Tibial nerve (tissue), 4 donors: ENCODE data around the gene UBA6. TPM values are rescaled to one million over a fixed set of nuclear protein-coding genes. Genes with fewer than 3 reads are reported as not detected.

Source experiments
- DNase-seq, 2 donors: peaks; one replicate each; pipeline ENCODE4 v3.0.0-alpha.2; 2019; ENCODE audit warnings: low spot score in 2 of 2
- H3K27ac ChIP-seq, 4 donors: fragments of 200-600 bp; sonication (generic) in 3 of 4; one replicate each; pipeline ENCODE4 v1.5.1; 2017 to 2019; ENCODE audit warnings: mild to moderate bottlenecking in 1 of 4
- H3K27me3 ChIP-seq, 2 donors: fragments of 200-600 bp; sonication (generic) in 1 of 2; one replicate each; pipeline versions ENCODE4 v1.5.1 to v1.6.0; 2017 to 2019
- H3K36me3 ChIP-seq, 3 donors: fragments of 200-600 bp; sonication (generic); one replicate each; pipeline ENCODE4 v1.5.1; 2018 to 2019
- H3K4me1 ChIP-seq, 4 donors: fragments of 200-600 bp; sonication (generic) in 3 of 4; one replicate each; pipeline ENCODE4 v1.5.1; 2017 to 2019
- H3K4me3 ChIP-seq, 4 donors: fragments of 200-600 bp; sonication (generic) in 3 of 4; one replicate each; pipeline ENCODE4 v1.5.1; 2017 to 2019; ENCODE audit warnings: mild to moderate bottlenecking in 1 of 4, moderate library complexity in 1 of 4
- H3K9me3 ChIP-seq, 4 donors: fragments of 200-600 bp; sonication (generic) in 3 of 4; one replicate each; pipeline ENCODE4 v1.5.1; 2017 to 2019
- EP300 ChIP-seq, 2 donors: sonication (generic); formaldehyde crosslinking; IDR thresholded peaks; one replicate each; pipeline ENCODE4 v1.6.1; 2017; ENCODE audit warnings: antibody characterized with exemption in 2 of 2, mild to moderate bottlenecking in 1 of 2
- POLR2A ChIP-seq, 2 donors: fragments of 450-650 bp; IDR thresholded peaks; one replicate each; pipeline ENCODE4 v1.6.1; 2017; ENCODE audit warnings: antibody characterized with exemption in 2 of 2, mild to moderate bottlenecking in 2 of 2, moderate library complexity in 2 of 2
- WGBS, 2 donors: methylation state at CpG; one replicate each; pipeline ENCODE4 v1.1.5; 2018; 5-methylcytosine and 5-hydroxymethylcytosine counted together
- total RNA-seq, 4 donors: library from RNA; depleted of rRNA; stranded (reverse); fragments of >200 nt; gene quantifications; one replicate each; pipeline ENCODE4 v1.1.0, GENCODE V29; 2016
- TF ChIP-seq, protein P1 (sequence below), 5 experiments: fragments of 200-600 bp in 3 of 5; fragments of 450-650 bp in 2 of 5; sonication (generic) in 3 of 5; IDR thresholded peaks; one replicate each; pipeline ENCODE4 v1.5.1; 2016 to 2019; ENCODE audit warnings: antibody characterized with exemption in 5 of 5, mild to moderate bottlenecking in 3 of 5, moderate library complexity in 2 of 5

Gene UBA6
- total RNA-seq, 4 donors from 2014 or later: 22.9 to 51.5 (median 36.9) TPM

DNA sequence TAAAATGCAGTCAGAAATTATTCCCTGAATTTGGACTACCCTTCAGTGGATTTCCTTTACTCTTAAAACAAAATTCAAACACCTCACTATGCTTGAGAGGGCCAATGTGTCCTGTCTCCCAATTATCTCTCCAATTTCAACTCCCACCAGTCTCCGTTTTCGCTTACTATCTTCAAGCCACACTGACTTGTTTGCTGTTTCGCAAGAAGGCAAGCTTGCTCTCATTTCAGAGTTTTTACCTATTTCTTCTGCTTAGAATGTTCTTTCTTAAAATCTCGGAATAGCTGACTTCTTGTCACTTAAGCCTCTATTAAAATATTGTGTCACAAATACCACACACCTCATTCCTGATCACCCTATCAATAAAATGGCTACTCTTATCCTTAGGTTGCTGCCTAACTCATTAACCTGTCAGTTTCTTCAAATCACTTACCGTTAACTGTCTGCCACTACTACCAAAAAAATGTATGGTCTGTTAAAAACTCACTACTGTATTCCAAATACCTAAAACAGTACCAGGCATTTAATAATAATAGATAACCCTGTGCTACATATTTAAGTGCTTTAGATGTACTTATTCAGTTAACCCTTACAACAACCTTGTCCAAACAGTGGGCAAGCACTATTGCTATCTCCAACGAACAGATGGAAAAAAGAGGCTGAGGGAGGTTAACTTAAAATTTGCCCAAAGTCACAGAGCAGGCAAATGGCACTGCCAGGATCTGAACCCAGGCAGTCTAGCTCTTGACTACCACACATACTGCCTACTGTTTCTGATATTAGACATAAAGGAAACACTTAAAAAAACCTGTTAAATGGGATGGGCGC lies 2.9 kb downstream of the UBA6 start:
- H3K36me3 ChIP-seq: peaks cover 0 to 17% (median 0%) of the 10 kb centered on the region in 3 donors
- TF ChIP-seq EP300 (IDR thresholded peaks at IDR 0.05) (no peak), POLR2A (IDR thresholded peaks at IDR 0.05) (no peak)
- TF ChIP-seq, protein P1, sequence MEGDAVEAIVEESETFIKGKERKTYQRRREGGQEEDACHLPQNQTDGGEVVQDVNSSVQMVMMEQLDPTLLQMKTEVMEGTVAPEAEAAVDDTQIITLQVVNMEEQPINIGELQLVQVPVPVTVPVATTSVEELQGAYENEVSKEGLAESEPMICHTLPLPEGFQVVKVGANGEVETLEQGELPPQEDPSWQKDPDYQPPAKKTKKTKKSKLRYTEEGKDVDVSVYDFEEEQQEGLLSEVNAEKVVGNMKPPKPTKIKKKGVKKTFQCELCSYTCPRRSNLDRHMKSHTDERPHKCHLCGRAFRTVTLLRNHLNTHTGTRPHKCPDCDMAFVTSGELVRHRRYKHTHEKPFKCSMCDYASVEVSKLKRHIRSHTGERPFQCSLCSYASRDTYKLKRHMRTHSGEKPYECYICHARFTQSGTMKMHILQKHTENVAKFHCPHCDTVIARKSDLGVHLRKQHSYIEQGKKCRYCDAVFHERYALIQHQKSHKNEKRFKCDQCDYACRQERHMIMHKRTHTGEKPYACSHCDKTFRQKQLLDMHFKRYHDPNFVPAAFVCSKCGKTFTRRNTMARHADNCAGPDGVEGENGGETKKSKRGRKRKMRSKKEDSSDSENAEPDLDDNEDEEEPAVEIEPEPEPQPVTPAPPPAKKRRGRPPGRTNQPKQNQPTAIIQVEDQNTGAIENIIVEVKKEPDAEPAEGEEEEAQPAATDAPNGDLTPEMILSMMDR (IDR thresholded peaks at IDR 0.05): no peak
- peaks cover 0 to 24% (median 8%) of the 10 kb centered on the region in 4 donors for H3K4me1 ChIP-seq
- no peaks in the 10 kb centered on the region for H3K27me3 ChIP-seq
- no peaks in the 10 kb centered on the region for H3K9me3 ChIP-seq
- H3K27ac ChIP-seq: no peak overlapping the region
- no peak for DNase-seq
- no peak overlapping the region for H3K4me3 ChIP-seq
- WGBS, 2 donors: 92 to 94% methylated on average over 7 of the region's 7 CpGs

DNA sequence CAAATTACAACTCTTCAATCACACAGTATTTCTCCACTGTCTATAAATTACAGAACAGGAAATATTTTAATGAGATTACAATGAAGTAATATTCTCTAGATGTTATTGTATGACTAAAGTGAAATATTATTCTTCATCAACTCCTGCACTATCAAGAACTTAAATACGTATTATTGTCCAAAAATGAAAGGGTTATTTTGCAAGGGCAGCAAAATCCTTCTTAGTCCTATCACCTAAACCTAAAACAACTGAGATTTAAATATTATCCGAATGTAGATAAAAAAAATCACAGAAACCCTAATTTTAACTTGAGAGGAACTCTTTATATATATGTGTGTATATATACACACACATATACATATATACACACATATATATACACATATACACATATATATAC lies 4.9 kb downstream of the UBA6 start:
- Histone ChIP-seq H3K27ac (no peak overlapping the region), H3K4me1 (peaks cover 0 to 14% (median 3%) of the 10 kb centered on the region in 4 donors), H3K36me3 (peaks cover 0 to 37% (median 6%) of the 10 kb centered on the region in 3 donors), H3K9me3 (peaks cover 0 to 10% (median 0%) of the 10 kb centered on the region in 4 donors), H3K27me3 (no peaks in the 10 kb centered on the region), H3K4me3 (no peak overlapping the region)
- 92 to 95% methylated on average over 2 of the region's 2 CpGs for WGBS, 2 donors
- no peak for DNase-seq
- TF ChIP-seq, protein P1 (IDR thresholded peaks at IDR 0.05): no peak
- TF ChIP-seq POLR2A (IDR thresholded peaks at IDR 0.05): no peak
- no peak for TF ChIP-seq EP300 (IDR thresholded peaks at IDR 0.05)

DNA sequence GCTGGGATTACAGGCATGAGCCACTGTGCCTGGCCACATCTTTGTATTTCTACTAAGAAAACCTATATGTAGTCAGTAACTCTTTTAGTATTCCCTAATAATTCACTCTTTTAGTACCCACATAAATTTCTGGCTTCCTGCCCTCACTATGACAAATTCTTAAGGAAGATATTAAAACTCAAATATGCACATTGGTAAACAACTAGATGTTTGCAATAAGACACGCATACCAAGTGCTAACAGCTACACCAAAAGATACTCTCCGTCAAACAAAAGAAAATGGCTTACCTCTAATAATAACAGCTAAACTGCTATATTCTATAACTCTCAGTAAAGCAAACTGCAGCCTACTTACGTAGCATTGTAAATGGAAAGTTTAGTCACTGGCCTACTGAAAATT lies 6.3 kb downstream of the UBA6 start:
- Histone ChIP-seq H3K9me3 (peaks cover 0 to 10% (median 0%) of the 10 kb centered on the region in 4 donors), H3K4me1 (peaks cover 0 to 7% (median under 1%) of the 10 kb centered on the region in 4 donors), H3K36me3 (peaks cover 0 to 41% (median 6%) of the 10 kb centered on the region in 3 donors), H3K4me3 (no peak overlapping the region), H3K27ac (no peak overlapping the region), H3K27me3 (no peaks in the 10 kb centered on the region)
- DNase-seq: no peak
- 92 to 93% methylated on average over 3 of the region's 3 CpGs for WGBS, 2 donors
- TF ChIP-seq POLR2A (IDR thresholded peaks at IDR 0.05) (no peak), EP300 (IDR thresholded peaks at IDR 0.05) (no peak)
- TF ChIP-seq, protein P1 (IDR thresholded peaks at IDR 0.05): no peak

DNA sequence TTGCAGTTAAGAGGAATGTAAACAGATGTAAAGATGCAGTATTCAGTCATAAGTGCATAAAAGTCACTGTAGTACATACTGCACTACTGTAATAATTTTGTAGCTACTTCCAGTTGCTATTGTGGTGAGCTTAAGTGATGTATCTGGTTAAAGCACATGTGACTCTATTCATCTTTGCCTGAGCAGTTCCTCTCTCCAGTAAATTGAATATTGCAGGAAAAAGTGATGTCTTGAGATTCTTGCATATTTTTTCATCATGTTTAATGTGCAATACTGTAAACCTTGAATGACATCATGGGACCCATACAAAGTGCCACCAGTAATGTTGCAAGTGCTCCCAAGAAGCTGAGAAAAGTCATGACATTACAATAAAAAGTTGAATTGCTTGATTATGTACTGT lies 9.6 kb downstream of the UBA6 start:
- Histone ChIP-seq H3K27ac (no peak overlapping the region), H3K36me3 (peaks cover 0 to 41% (median 6%) of the 10 kb centered on the region in 3 donors), H3K9me3 (peaks cover 0 to 10% (median 0%) of the 10 kb centered on the region in 4 donors), H3K4me1 (no peaks in the 10 kb centered on the region), H3K27me3 (no peaks in the 10 kb centered on the region), H3K4me3 (no peak overlapping the region)
- no peak for DNase-seq
- TF ChIP-seq POLR2A (IDR thresholded peaks at IDR 0.05) (no peak), EP300 (IDR thresholded peaks at IDR 0.05) (no peak)
- TF ChIP-seq, protein P1 (IDR thresholded peaks at IDR 0.05): no peak

DNA sequence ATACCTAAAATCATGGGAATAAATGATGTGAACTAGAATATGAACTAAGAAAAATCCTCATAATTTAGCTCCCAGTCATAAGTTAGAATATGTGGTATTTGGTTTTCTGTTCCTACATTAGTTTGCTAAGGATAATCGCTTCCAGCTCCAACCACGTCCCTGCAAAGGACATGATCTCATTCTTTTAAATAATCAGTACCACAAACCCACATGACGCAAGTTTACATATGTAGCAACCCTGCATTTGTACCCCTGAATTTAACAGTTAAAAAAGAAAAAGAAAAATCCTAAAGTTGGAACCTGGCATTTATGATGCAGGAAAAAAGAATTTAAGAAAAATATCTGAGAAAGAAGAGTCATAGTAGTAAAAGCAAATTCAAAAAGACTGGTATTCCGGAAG lies 13.3 kb downstream of the UBA6 start:
- H3K4me1 ChIP-seq: no peaks in the 10 kb centered on the region
- WGBS, 2 donors: 76 to 85% methylated on average over 4 of the region's 4 CpGs
- TF ChIP-seq POLR2A (IDR thresholded peaks at IDR 0.05) (no peak), EP300 (IDR thresholded peaks at IDR 0.05) (no peak)
- TF ChIP-seq, protein P1 (IDR thresholded peaks at IDR 0.05): no peak
- no peak for DNase-seq
- no peak overlapping the region for H3K4me3 ChIP-seq
- peaks cover 0 to 10% (median 0%) of the 10 kb centered on the region in 4 donors for H3K9me3 ChIP-seq
- H3K27me3 ChIP-seq: no peaks in the 10 kb centered on the region
- H3K27ac ChIP-seq: no peak overlapping the region
- peaks cover 0 to 19% (median 6%) of the 10 kb centered on the region in 3 donors for H3K36me3 ChIP-seq
